ENCODE data around the gene ACSM3. TPM values are rescaled to one million over a fixed set of nuclear protein-coding genes. Genes with fewer than 3 reads are reported as not detected.
A peak's percentile ranks its signal among the peaks of the same experiment; 100 is the strongest.
"Not testable (repeated sequence)": the region's sequence is repeated elsewhere in the genome, so short reads cannot be mapped to it uniquely, and the experiment has no call there.

Gene ACSM3
- total RNA-seq, 1 donor from 2014 or later, result 122 TPM

DNA sequence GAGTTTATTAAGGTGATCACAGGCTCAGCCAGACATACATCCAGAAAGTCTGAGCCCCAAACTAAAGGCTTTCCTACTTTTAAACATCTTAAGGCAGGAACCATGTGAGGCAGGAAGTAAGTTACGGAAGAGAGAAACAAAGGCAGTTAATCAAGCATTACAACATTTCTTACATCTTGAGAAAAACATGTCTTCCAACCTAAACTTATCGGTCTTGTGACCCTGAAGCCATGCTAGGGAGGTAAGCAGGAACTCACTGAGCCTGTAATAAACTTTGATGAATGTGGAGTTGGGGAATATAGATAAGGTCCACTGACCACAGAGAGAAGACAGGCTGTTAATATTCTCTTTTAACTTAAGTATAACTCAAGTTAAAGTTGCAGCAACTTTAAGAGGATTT, 3.5 kb upstream of the ACSM3 start:
- no peak overlapping the region for H3K4me3 Mint-ChIP-seq
- peaks cover 22% of the 10 kb centered on the region for H3K9me3 Mint-ChIP-seq
- H3K4me1 Mint-ChIP-seq, result peaks cover 16% of the 10 kb centered on the region
- H3K27me3 Mint-ChIP-seq (ENCODE audit: low read depth), result no peaks in the 10 kb centered on the region
- peak overlapping the region; percentile 83 for H3K27ac Mint-ChIP-seq
- TF ChIP-seq, protein P1, sequence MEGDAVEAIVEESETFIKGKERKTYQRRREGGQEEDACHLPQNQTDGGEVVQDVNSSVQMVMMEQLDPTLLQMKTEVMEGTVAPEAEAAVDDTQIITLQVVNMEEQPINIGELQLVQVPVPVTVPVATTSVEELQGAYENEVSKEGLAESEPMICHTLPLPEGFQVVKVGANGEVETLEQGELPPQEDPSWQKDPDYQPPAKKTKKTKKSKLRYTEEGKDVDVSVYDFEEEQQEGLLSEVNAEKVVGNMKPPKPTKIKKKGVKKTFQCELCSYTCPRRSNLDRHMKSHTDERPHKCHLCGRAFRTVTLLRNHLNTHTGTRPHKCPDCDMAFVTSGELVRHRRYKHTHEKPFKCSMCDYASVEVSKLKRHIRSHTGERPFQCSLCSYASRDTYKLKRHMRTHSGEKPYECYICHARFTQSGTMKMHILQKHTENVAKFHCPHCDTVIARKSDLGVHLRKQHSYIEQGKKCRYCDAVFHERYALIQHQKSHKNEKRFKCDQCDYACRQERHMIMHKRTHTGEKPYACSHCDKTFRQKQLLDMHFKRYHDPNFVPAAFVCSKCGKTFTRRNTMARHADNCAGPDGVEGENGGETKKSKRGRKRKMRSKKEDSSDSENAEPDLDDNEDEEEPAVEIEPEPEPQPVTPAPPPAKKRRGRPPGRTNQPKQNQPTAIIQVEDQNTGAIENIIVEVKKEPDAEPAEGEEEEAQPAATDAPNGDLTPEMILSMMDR (IDR thresholded peaks at IDR 0.05; ENCODE audit: unreplicated experiment), result no peak
- no peak for DNase-seq (ENCODE audit: low spot score in 2 of 2, unreplicated experiment in 2 of 2)
- H3K36me3 Mint-ChIP-seq, result peaks cover 38% of the 10 kb centered on the region

DNA sequence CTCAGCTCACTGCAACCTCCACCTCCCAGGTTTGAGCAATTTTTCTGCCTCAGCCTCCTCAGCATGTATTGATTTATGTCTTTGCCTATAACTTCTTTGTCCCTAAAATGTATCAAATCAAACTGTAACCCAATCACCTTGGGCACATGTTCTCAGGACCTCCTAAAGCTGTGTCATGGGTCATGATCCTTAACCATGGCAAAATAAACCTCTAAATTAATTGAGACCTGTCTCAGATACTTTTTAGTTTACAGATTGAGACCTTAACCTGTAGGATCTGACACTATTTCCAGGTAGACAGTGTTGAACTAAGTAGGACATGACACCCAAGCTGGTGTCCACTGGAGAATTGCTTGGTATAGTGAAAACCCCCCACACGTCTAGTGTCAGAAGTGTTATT, 2.6 kb upstream of the ACSM3 start:
- Mint-ChIP-seq H3K4me3 (no peak overlapping the region), H3K27me3 (ENCODE audit: low read depth) (no peaks in the 10 kb centered on the region), H3K36me3 (peaks cover 42% of the 10 kb centered on the region), H3K27ac (no peak overlapping the region), H3K9me3 (peaks cover 22% of the 10 kb centered on the region), H3K4me1 (peaks cover 16% of the 10 kb centered on the region)
- TF ChIP-seq, protein P1 (IDR thresholded peaks at IDR 0.05; ENCODE audit: unreplicated experiment), result no peak
- DNase-seq (ENCODE audit: low spot score in 2 of 2, unreplicated experiment in 2 of 2), result no peak

DNA sequence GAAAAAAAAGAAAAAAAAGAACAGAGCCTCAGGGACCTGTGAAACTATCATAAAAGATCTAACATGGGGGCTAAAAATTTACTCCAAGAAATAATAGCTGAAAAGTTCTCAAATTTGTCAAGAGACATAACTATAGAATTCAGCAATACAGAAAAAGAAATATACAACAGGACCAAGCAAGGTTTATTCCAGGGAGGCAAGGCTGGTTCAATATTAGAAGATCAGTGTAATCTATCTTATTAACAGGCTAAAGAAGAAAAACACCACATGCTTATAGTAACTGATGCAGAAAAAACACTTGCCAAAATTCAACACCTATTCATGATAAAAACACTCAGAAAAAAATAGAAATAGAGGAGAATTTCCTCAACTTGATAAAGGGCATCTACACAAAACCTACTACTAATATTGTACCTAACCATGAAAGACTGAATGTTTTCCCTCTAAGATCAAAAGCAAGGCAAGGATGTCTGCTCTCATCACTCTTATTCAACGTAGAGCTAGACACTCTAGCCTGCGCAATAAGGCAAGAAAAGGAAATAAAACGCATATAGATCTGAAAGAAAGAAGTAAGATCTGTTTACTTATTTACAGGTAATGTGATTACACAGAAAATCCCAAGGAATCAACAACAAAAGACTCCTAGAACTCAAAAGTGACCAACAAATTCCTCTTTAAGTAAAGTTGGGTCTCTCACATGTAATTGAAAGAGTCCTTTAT, 1.2 kb upstream of the ACSM3 start:
- Mint-ChIP-seq H3K27me3 (ENCODE audit: low read depth) (no peaks in the 10 kb centered on the region), H3K4me3 (no peak overlapping the region), H3K9me3 (peaks cover 22% of the 10 kb centered on the region), H3K4me1 (peaks cover 16% of the 10 kb centered on the region), H3K36me3 (peaks cover 42% of the 10 kb centered on the region), H3K27ac (no peak overlapping the region)
- no peak for DNase-seq (ENCODE audit: low spot score in 2 of 2, unreplicated experiment in 2 of 2)
- TF ChIP-seq, protein P1 (IDR thresholded peaks at IDR 0.05; ENCODE audit: unreplicated experiment), result no peak

DNA sequence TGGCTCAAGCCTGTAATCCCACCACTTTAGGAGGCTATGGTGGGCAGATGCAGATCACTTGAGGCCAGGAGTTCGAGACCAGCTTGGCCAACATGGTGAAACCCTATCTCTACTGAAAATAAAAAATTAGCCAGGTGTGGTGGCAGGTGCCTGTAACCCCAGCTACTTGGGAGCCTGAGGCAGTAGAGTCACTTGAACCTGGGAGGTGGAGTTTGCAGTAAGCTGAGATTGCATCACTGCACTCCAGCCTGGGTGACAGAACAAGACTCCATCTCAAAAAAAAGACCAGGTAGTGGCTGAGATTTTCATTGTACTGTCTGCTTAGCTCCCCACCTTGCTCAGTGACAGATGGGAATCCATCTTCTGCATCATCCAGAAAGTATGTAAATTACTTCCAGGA, 634 bp downstream of the ACSM3 start:
- H3K9me3 Mint-ChIP-seq, result peaks cover 22% of the 10 kb centered on the region
- H3K27ac Mint-ChIP-seq; DNase-seq (ENCODE audit: low spot score in 2 of 2, unreplicated experiment in 2 of 2); H3K4me3 Mint-ChIP-seq; H3K27me3 Mint-ChIP-seq (ENCODE audit: low read depth): not testable (repeated sequence)
- peaks cover 16% of the 10 kb centered on the region for H3K4me1 Mint-ChIP-seq
- H3K36me3 Mint-ChIP-seq, result peaks cover 37% of the 10 kb centered on the region

DNA sequence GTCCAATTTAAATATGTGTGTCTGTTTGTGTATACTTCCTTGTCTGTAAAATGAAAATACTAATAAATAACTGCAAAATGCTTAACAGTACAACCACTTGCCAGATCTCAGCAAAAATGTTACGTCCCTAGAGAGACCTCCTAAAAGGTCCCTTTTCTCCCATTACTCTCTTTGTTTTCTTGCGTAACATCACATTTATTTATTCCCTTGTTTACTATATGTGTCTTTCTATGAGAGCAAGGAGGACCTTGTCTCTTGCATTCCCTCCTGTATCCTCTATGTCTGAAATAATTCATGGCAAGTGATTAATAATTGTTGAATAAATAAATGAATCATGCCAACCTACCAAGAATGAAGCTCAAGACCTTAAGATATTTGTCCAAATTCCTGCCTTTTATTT, 1.9 kb downstream of the ACSM3 start:
- H3K4me3 Mint-ChIP-seq, result no peak overlapping the region
- TF ChIP-seq, protein P1 (IDR thresholded peaks at IDR 0.05; ENCODE audit: unreplicated experiment), result no peak
- H3K9me3 Mint-ChIP-seq, result peaks cover 21% of the 10 kb centered on the region
- H3K36me3 Mint-ChIP-seq, result peaks cover 28% of the 10 kb centered on the region
- H3K27ac Mint-ChIP-seq, result no peak overlapping the region
- peaks cover 11% of the 10 kb centered on the region for H3K4me1 Mint-ChIP-seq
- no peak for DNase-seq (ENCODE audit: low spot score in 2 of 2, unreplicated experiment in 2 of 2)
- no peaks in the 10 kb centered on the region for H3K27me3 Mint-ChIP-seq (ENCODE audit: low read depth)

DNA sequence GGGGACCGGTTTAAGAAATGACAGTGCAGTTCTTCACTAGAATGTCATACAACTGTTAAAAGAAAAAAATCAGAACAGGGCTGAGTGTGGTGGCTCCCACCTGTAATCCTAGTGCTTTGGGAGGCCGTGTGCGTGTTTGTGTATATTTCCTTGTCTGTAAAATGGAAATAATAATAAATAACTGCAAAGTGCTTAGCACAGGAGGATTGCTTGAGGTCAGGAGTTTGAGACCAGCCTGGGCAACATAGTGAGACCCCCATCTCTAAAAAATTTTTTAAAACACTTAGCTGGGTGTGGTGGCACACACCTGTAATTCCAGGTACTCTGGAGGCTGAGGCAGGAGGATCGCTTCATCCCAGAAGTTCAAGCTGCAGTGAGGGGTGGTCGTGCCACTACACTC, 2.5 kb downstream of the ACSM3 start:
- Mint-ChIP-seq H3K4me1 (peaks cover 9% of the 10 kb centered on the region), H3K9me3 (peaks cover 15% of the 10 kb centered on the region), H3K27ac (no peak overlapping the region), H3K27me3 (ENCODE audit: low read depth) (no peaks in the 10 kb centered on the region), H3K36me3 (peaks cover 25% of the 10 kb centered on the region), H3K4me3 (no peak overlapping the region)
- TF ChIP-seq, protein P1 (IDR thresholded peaks at IDR 0.05; ENCODE audit: unreplicated experiment), result no peak
- no peak for DNase-seq (ENCODE audit: low spot score in 2 of 2, unreplicated experiment in 2 of 2)
